Spleen (tissue), 11 donors: ENCODE data around the gene RFLNA. TPM values are rescaled to one million over a fixed set of nuclear protein-coding genes. Genes with fewer than 3 reads are reported as not detected.

Experiments used
- DNase-seq: peaks from one replicate; pipeline ENCODE4 v3.0.0-alpha.2; 2020
- H3K27ac ChIP-seq, 8 donors: fragments of 200-600 bp; sonication (generic) in 7 of 8; 1 replicate in 4 of 8; 2 replicates in 4 of 8; pipeline versions ENCODE4 v1.5.0 to v1.8.0; 2016 to 2021; ENCODE audit warnings: inconsistent platforms in 4 of 8, mild to moderate bottlenecking in 4 of 8, moderate library complexity in 1 of 8
- H3K27me3 ChIP-seq, 7 donors: fragments of 200-600 bp; sonication (generic) in 6 of 7; replicated peaks in 1 of 7; 1 replicate in 4 of 7; 2 replicates in 3 of 7; pipeline versions ENCODE4 v1.5.0 to v1.8.0; 2016 to 2021; ENCODE audit warnings: inconsistent platforms in 3 of 7, mild to moderate bottlenecking in 1 of 7
- H3K36me3 ChIP-seq, 6 donors: fragments of 200-600 bp; sonication (generic) in 5 of 6; 1 replicate in 4 of 6; 2 replicates in 2 of 6; pipeline versions ENCODE4 v1.5.0 to v1.8.0; 2016 to 2021; ENCODE audit warnings: inconsistent platforms in 2 of 6
- H3K4me1 ChIP-seq, 6 donors: fragments of 200-600 bp; sonication (generic) in 5 of 6; 1 replicate in 3 of 6; 2 replicates in 3 of 6; pipeline versions ENCODE4 v1.5.0 to v1.8.0; 2016 to 2021; ENCODE audit warnings: inconsistent platforms in 3 of 6
- H3K4me3 ChIP-seq, 8 donors: fragments of 200-600 bp; sonication (generic) in 7 of 8; 1 replicate in 4 of 8; 2 replicates in 4 of 8; pipeline versions ENCODE4 v1.5.0 to v1.8.0; 2016 to 2021; ENCODE audit warnings: inconsistent platforms in 4 of 8, mild to moderate bottlenecking in 4 of 8, moderate library complexity in 2 of 8
- H3K9me3 ChIP-seq, 8 donors: fragments of 200-600 bp; sonication (generic) in 7 of 8; 1 replicate in 4 of 8; 2 replicates in 4 of 8; pipeline versions ENCODE4 v1.5.0 to v1.8.0; 2016 to 2021; ENCODE audit warnings: inconsistent platforms in 4 of 8
- CTCF ChIP-seq, 11 experiments: fragments of 200-600 bp in 7 of 11; fragments of 450-650 bp in 4 of 11; sonication (generic) in 4 of 11; IDR thresholded peaks in 8 of 11; conservative IDR thresholded peaks in 3 of 11; 1 replicate in 7 of 11; 2 replicates in 4 of 11; pipeline versions ENCODE4 v1.4.0 to v1.8.0; 2016 to 2021; ENCODE audit warnings: antibody characterized with exemption in 11 of 11, inconsistent platforms in 4 of 11, mild to moderate bottlenecking in 1 of 11
- POLR2A ChIP-seq, 3 donors: fragments of 450-650 bp; IDR thresholded peaks; one replicate each; pipeline ENCODE4 v1.5.1; 2017; ENCODE audit warnings: antibody characterized with exemption in 3 of 3, mild to moderate bottlenecking in 1 of 3
- POLR2AphosphoS5 ChIP-seq, 3 donors: sonication (generic); formaldehyde crosslinking; IDR thresholded peaks; one replicate each; pipeline ENCODE4 v1.5.1; 2017; ENCODE audit warnings: antibody characterized with exemption in 3 of 3
- WGBS, 5 donors: extraction: QIAGEN DNeasy Blood & Tissue Kit in 3 of 5; methylation state at CpG; one replicate each; pipeline versions ENCODE4 v1.1.5 to v1.1.7; 2013 to 2018; 5-methylcytosine and 5-hydroxymethylcytosine counted together
- intact Hi-C: fragments of 100-400 bp; cut with DNase I; formaldehyde crosslinking; loops from one replicate; pipeline ENCODE4 v1.15.0; 2023; ENCODE audit warnings: low total_unique reads
- polyA plus RNA-seq, 3 donors: library from polyadenylated mRNA; stranded (reverse); fragments of 200-250 nt; gene quantifications; one replicate each; pipeline ENCODE4 v1.2.1, GENCODE V29; 2013
- total RNA-seq, 7 donors: library from RNA; depleted of rRNA in 3 of 7; stranded (reverse); fragments of >200 nt in 3 of 7; fragmentation: NEBNext Ultra II Directional in 4 of 7; extraction: Animal tissue kit (Norgen Biotek cat#: 25700) in 4 of 7; gene quantifications; one replicate each; pipeline versions ENCODE4 v1.1.0 to v1.2.1, GENCODE V29; 2016 to 2021
- donor health status: healthy with polysubstance abuse.
- donor health status: DM: no; HTN: no; CAD: no; lungs with moderate emphysema.
- donor health status: DM: no; HTN: no; CAD: no.
- donor health status: Bipolar disorder and iron deficiency.
- donor health status: healthy.
- donor health status: DM: no; HTN: no; CAD: no.
- donor health status: DM: yes; HTN: yes; CAD: no.

The RFLNA gene
- total and polyA plus RNA-seq, 10 donors: 0.04 to 0.35 (median 0.21) TPM; not detected in 6

GRCh38 chr12:124346425-124347168 is 51.7 kb downstream of the RFLNA start:
- Histone ChIP-seq H3K4me1 (no peaks in the 10 kb centered on the region), H3K36me3 (peaks cover 10 to 100% (median 98%) of the 10 kb centered on the region in 6 donors), H3K27ac (no peak overlapping the region), H3K27me3 (no peaks in the 10 kb centered on the region), H3K9me3 (no peaks in the 10 kb centered on the region), H3K4me3 (no peak overlapping the region)
- DNase-seq: no peak
- intact Hi-C loops: loop anchor here (10.0 kb wide), 1 partner anchor 418 kb away; no protein-coding TSS in a partner anchor
- TF ChIP-seq CTCF (IDR thresholded peaks at IDR 0.05 in 8 of 11, conservative IDR thresholded peaks at IDR 0.05 in 3 of 11): no peak
- TF ChIP-seq POLR2AphosphoS5 (IDR thresholded peaks at IDR 0.05): peak in 1 of 3 donors; percentile 57
- WGBS, 5 donors: 83 to 96% (median 95%) methylated on average over 7 to 38 of the region's 38 CpGs

DNA sequence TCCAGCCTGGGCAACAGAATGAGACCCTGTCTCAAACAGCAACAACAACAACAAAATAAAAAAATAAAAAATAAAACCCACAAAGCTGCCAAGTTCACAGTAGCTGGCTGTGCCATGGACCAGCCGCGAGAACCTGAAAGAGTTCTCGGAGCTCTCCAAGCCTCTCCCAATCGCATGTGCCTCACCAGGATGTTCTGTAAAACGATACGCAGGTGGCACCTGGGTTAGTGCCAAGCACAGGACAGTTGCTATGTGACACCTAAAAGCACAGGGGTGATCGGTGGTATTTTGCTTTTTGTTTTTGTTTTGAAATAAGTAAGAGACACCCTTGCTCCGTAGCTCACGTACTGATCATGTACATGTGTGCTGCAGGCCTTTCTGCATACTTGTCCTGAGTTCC is 52.4 kb downstream of the RFLNA start:
- H3K27ac ChIP-seq: no peak overlapping the region
- H3K27me3 ChIP-seq: no peaks in the 10 kb centered on the region
- peaks cover 0 to 5% (median 2%) of the 10 kb centered on the region in 6 donors for H3K4me1 ChIP-seq
- TF ChIP-seq CTCF (IDR thresholded peaks at IDR 0.05 in 8 of 11, conservative IDR thresholded peaks at IDR 0.05 in 3 of 11) (no peak), POLR2A (IDR thresholded peaks at IDR 0.05) (no peak), POLR2AphosphoS5 (IDR thresholded peaks at IDR 0.05) (no peak)
- WGBS, 5 donors: 91 to 97% (median 94%) methylated on average over 9 of the region's 9 CpGs
- intact Hi-C loops: loop anchor here (10.0 kb wide), 1 partner anchor 417 kb away; no protein-coding TSS in a partner anchor
- no peak for DNase-seq
- H3K4me3 ChIP-seq: no peak overlapping the region
- peaks cover 7 to 100% (median 98%) of the 10 kb centered on the region in 6 donors for H3K36me3 ChIP-seq
- no peaks in the 10 kb centered on the region for H3K9me3 ChIP-seq

DNA sequence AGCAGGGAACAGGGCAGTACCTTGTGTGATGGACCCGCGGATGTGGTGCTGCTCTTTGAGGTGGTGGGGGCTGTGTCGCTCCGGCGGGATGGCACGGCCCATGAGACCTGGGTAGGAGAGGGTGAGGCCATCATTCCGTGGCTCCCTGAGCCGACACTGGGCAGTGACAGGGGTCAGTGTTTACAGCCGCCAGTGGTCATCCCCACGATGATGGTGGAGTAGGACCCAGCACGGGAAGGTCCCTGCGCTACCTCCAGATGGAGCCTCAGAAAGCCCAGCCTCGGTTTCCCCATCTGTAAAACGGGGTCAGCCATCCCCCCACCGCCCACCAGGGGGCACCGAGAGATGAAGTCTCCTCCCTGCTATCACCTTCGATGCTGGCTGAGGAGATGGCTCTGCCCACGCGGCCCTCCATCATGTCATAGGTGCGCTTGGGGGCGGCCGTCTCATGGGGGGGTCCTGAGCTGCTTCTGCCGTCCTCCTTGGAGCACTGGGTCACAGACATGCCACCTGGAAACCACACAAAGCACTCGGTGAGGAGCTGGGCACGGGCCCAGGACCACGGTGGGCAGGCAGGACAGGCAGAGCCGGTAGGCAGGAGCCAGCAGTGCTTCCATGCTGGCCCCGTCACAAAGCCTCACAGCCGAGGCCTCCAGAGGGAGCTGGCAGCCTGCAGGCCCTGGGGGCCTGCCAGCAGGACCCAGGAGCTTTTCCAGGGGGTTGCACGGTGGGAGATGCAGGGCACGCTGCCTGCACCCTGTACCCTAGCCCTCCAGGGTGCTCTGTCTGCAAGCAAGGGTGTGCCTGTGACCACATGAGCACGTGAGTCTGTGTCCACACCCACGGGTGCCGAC is 53.1 kb downstream of the RFLNA start:
- Histone ChIP-seq H3K4me1 (peaks cover 0 to 12% (median 8%) of the 10 kb centered on the region in 6 donors), H3K4me3 (no peak overlapping the region), H3K27ac (no peak overlapping the region), H3K9me3 (no peaks in the 10 kb centered on the region), H3K36me3 (peaks cover 7 to 100% (median 94%) of the 10 kb centered on the region in 6 donors), H3K27me3 (no peaks in the 10 kb centered on the region)
- intact Hi-C loops: loop anchor here (10.0 kb wide), 1 partner anchor 417 kb away; no protein-coding TSS in a partner anchor
- no peak for DNase-seq
- WGBS, 5 donors: 87 to 95% (median 89%) methylated on average over 19 to 34 of the region's 34 CpGs
- TF ChIP-seq CTCF (IDR thresholded peaks at IDR 0.05 in 8 of 11, conservative IDR thresholded peaks at IDR 0.05 in 3 of 11): peak in 10 of 11 experiments; percentile 33 to 71 (median 63)
- no peak for TF ChIP-seq POLR2A (IDR thresholded peaks at IDR 0.05)
- peak in 1 of 3 donors; percentile 39 for TF ChIP-seq POLR2AphosphoS5 (IDR thresholded peaks at IDR 0.05)
